H9 (cell line): ENCODE data around the gene SKIC2. TPM values are rescaled to one million over a fixed set of nuclear protein-coding genes. Genes with fewer than 3 reads are reported as not detected.

Experiments used
- DNase-seq: peaks from one replicate; pipeline ENCODE4 v3.0.0-alpha.2; 2017
- H2AFZ ChIP-seq: one replicate; pipeline ENCODE4 v1.6.1; 2013; ENCODE audit warnings: mild to moderate bottlenecking, low read length, control low read depth, moderate library complexity
- H2AK5ac ChIP-seq: 2 replicates; pipeline ENCODE4 v1.6.1; 2013; ENCODE audit warnings: low read length, control low read depth, mixed read lengths; ENCODE audit not compliant: insufficient read length
- H2BK120ac ChIP-seq: one replicate; pipeline ENCODE4 v1.6.1; 2013; ENCODE audit warnings: low read depth, mild to moderate bottlenecking, low read length, control low read depth, inconsistent platforms; ENCODE audit not compliant: poor library complexity, severe bottlenecking
- H2BK12ac ChIP-seq: 2 replicates; pipeline ENCODE4 v1.6.1; 2013; ENCODE audit warnings: low read length, control low read depth, mixed read lengths, low read depth; ENCODE audit not compliant: insufficient read length
- H2BK15ac ChIP-seq: 2 replicates; pipeline ENCODE4 v1.6.1; 2013; ENCODE audit warnings: low read depth, low read length, control low read depth
- H2BK20ac ChIP-seq: one replicate; pipeline ENCODE4 v1.6.1; 2013; ENCODE audit warnings: low read depth, mild to moderate bottlenecking, low read length, control low read depth, inconsistent platforms; ENCODE audit not compliant: poor library complexity, severe bottlenecking
- H2BK5ac ChIP-seq: 2 replicates; pipeline ENCODE4 v1.6.1; 2013; ENCODE audit warnings: low read length, control low read depth, mixed read lengths; ENCODE audit not compliant: insufficient read length
- H3K14ac ChIP-seq: 2 replicates; pipeline ENCODE4 v1.6.1; 2013; ENCODE audit warnings: low read length, control low read depth; ENCODE audit not compliant: insufficient read depth
- H3K18ac ChIP-seq: 2 replicates; pipeline ENCODE4 v1.6.1; 2013; ENCODE audit warnings: low read depth, mild to moderate bottlenecking, mixed read lengths, low read length, control low read depth; ENCODE audit not compliant: insufficient read length
- H3K23ac ChIP-seq: 2 replicates; pipeline ENCODE4 v1.6.1; 2013; ENCODE audit warnings: low read length, control low read depth, mixed read lengths, low read depth; ENCODE audit not compliant: insufficient read length
- H3K23me2 ChIP-seq: 2 replicates; pipeline ENCODE4 v1.6.1; 2013; ENCODE audit warnings: low read depth, mild to moderate bottlenecking, mixed read lengths, low read length, control low read depth; ENCODE audit not compliant: insufficient read length, poor library complexity, severe bottlenecking
- H3K27ac ChIP-seq: 2 replicates; pipeline ENCODE4 v1.5.1; 2013; ENCODE audit warnings: low read length, control low read depth, mixed read lengths, low read depth; ENCODE audit not compliant: insufficient read length
- H3K27me3 ChIP-seq: 2 replicates; pipeline ENCODE4 v1.6.1; 2013; ENCODE audit warnings: low read length, control low read depth, inconsistent platforms; ENCODE audit not compliant: insufficient read depth
- H3K4ac ChIP-seq: 2 replicates; pipeline ENCODE4 v1.6.1; 2013; ENCODE audit warnings: low read depth, mild to moderate bottlenecking, control low read depth, inconsistent platforms, low read length, moderate library complexity
- H3K4me1 ChIP-seq: 2 replicates; pipeline ENCODE4 v1.6.1; 2013; ENCODE audit warnings: low read length, control low read depth, inconsistent platforms; ENCODE audit not compliant: insufficient read depth
- H3K4me2 ChIP-seq: 2 replicates; pipeline ENCODE4 v1.6.1; 2013; ENCODE audit warnings: low read length, control low read depth, mixed read lengths; ENCODE audit not compliant: insufficient read length, insufficient read depth
- H3K56ac ChIP-seq: 2 replicates; pipeline ENCODE4 v1.6.1; 2013; ENCODE audit warnings: low read depth, mild to moderate bottlenecking, mixed read lengths, low read length, control low read depth; ENCODE audit not compliant: insufficient read length
- H3K79me1 ChIP-seq: 2 replicates; pipeline ENCODE4 v1.6.1; 2013; ENCODE audit warnings: low read depth, mild to moderate bottlenecking, moderate library complexity, low read length, control low read depth, inconsistent platforms; ENCODE audit not compliant: insufficient read depth, poor library complexity, severe bottlenecking
- H3K79me2 ChIP-seq: 2 replicates; pipeline ENCODE4 v1.6.1; 2013; ENCODE audit warnings: low read length, control low read depth, inconsistent platforms; ENCODE audit not compliant: insufficient read depth
- H3K9ac ChIP-seq: 2 replicates; pipeline ENCODE4 v1.6.1; 2013; ENCODE audit warnings: low read length, control low read depth, mixed read lengths; ENCODE audit not compliant: insufficient read length; ENCODE audit errors: extremely low read depth
- H3K9me3 ChIP-seq: one replicate; pipeline ENCODE4 v1.6.1; 2013; ENCODE audit warnings: low read depth, low read length, inconsistent platforms; ENCODE audit not compliant: control insufficient read depth
- H3T11ph ChIP-seq: one replicate; pipeline ENCODE4 v1.6.1; 2013; ENCODE audit warnings: mild to moderate bottlenecking, low read length, control low read depth, inconsistent platforms
- H4K20me1 ChIP-seq: one replicate; pipeline ENCODE4 v1.6.1; 2013; ENCODE audit not compliant: control insufficient read depth, insufficient read length, insufficient read depth
- H4K5ac ChIP-seq: 2 replicates; pipeline ENCODE4 v1.6.1; 2013; ENCODE audit warnings: low read depth, mild to moderate bottlenecking, mixed read lengths, low read length, control low read depth; ENCODE audit not compliant: insufficient read length
- H4K8ac ChIP-seq: replicated peaks from 2 replicates; pipeline ENCODE4 v1.6.1; 2013; ENCODE audit warnings: low read length, control low read depth, mixed read lengths, low read depth; ENCODE audit not compliant: insufficient read length
- H4K91ac ChIP-seq: 2 replicates; pipeline ENCODE4 v1.6.1; 2013; ENCODE audit warnings: low read depth, mild to moderate bottlenecking, moderate library complexity, mixed read lengths, low read length, control low read depth; ENCODE audit not compliant: insufficient read length
- H3K27ac Mint-ChIP-seq, 3 experiments: 2 replicates in 2 of 3; 3 replicates in 1 of 3; pipeline ENCODE4 v1.8.0; 2020 to 2021; ENCODE audit warnings: mixed read lengths in 3 of 3, mild to moderate bottlenecking in 1 of 3, moderate library complexity in 1 of 3
- H3K27me3 Mint-ChIP-seq: 2 replicates; pipeline ENCODE4 v1.8.0; 2021; ENCODE audit warnings: low read depth, mild to moderate bottlenecking, moderate library complexity, mixed read lengths
- H3K36me3 Mint-ChIP-seq, 3 experiments: 2 replicates in 2 of 3; 3 replicates in 1 of 3; pipeline ENCODE4 v1.8.0; 2020 to 2021; ENCODE audit warnings: low read depth in 3 of 3, mixed read lengths in 3 of 3; ENCODE audit not compliant: insufficient read depth in 1 of 3
- H3K4me1 Mint-ChIP-seq, 2 experiments: 2 replicates each; pipeline ENCODE4 v1.8.0; 2020; ENCODE audit warnings: mixed read lengths in 2 of 2
- H3K4me3 Mint-ChIP-seq, 2 experiments: 2 replicates in 1 of 2; 3 replicates in 1 of 2; pipeline ENCODE4 v1.8.0; 2020 to 2021; ENCODE audit warnings: mild to moderate bottlenecking in 2 of 2, mixed read lengths in 2 of 2, moderate library complexity in 1 of 2
- H3K9me3 Mint-ChIP-seq, 2 experiments: 2 replicates in 1 of 2; 3 replicates in 1 of 2; pipeline ENCODE4 v1.8.0; 2020; ENCODE audit warnings: mild to moderate bottlenecking in 2 of 2, mixed read lengths in 2 of 2, moderate library complexity in 1 of 2
- CTCF ChIP-seq: fragments of 200-600 bp; sonication (generic); conservative IDR thresholded peaks from 3 replicates; pipeline ENCODE4 v1.8.0; 2021; ENCODE audit warnings: antibody characterized with exemption, mild to moderate bottlenecking
- WGBS: extraction: QIAGEN DNeasy Blood & Tissue Kit; methylation state at CpG from one replicate; pipeline ENCODE4 v1.1.7; 2013; ENCODE audit warnings: missing lambda C conversion rate, low lambda C conversion rate, mixed read lengths; ENCODE audit not compliant: insufficient read length; ENCODE audit errors: extremely low coverage; 5-methylcytosine and 5-hydroxymethylcytosine counted together
- total RNA-seq: library from RNA; stranded (reverse); gene quantifications from 2 replicates; pipeline ENCODE4 v1.2.1, GENCODE V29; 2021

The SKIC2 gene
- total RNA-seq, 1 experiment from 2014 or later: 86.2 TPM

GRCh38 chr6:31915756-31916155, 43.2 kb upstream of the SKIC2 start:
- DNase-seq: no peak
- H2BK20ac ChIP-seq: no peak overlapping the region
- H3K18ac ChIP-seq: no peak overlapping the region
- no peaks in the 10 kb centered on the region for H3K9me3 Mint-ChIP-seq
- H2BK12ac ChIP-seq: no peak overlapping the region
- H3K36me3 Mint-ChIP-seq: no peaks in the 10 kb centered on the region
- H3K23me2 ChIP-seq: no peaks in the 10 kb centered on the region
- no peak overlapping the region for H4K91ac ChIP-seq
- H2BK15ac ChIP-seq: no peak overlapping the region
- no peak overlapping the region for H3K4ac ChIP-seq
- H3K27ac ChIP-seq: no peak overlapping the region
- H2AK5ac ChIP-seq: peak overlapping the region; percentile 71
- no peak overlapping the region for H3K23ac ChIP-seq
- no peaks in the 10 kb centered on the region for H3K79me1 ChIP-seq
- H3K4me2 ChIP-seq: no peak overlapping the region
- no peaks in the 10 kb centered on the region for H3K27me3 ChIP-seq
- TF ChIP-seq CTCF: no peak
- peaks cover 0 to 3% of the 10 kb centered on the region in 2 experiments; a peak in 1 of 4 replicates for H3K4me1 Mint-ChIP-seq
- no peak overlapping the region for H3K9ac ChIP-seq
- no peak overlapping the region for H2AFZ ChIP-seq
- H3K27ac Mint-ChIP-seq: no peak overlapping the region
- H4K5ac ChIP-seq: no peak overlapping the region
- no peak overlapping the region for H3K56ac ChIP-seq
- no peaks in the 10 kb centered on the region for H3K79me2 ChIP-seq
- H3K27me3 Mint-ChIP-seq: peaks cover 1% of the 10 kb centered on the region
- no peak overlapping the region for H3K14ac ChIP-seq
- no peaks in the 10 kb centered on the region for H3K9me3 ChIP-seq
- H3T11ph ChIP-seq: no peak overlapping the region
- H4K8ac ChIP-seq: no peak overlapping the region
- H3K4me3 Mint-ChIP-seq: no peak overlapping the region
- no peaks in the 10 kb centered on the region for H3K4me1 ChIP-seq
- no peak overlapping the region for H2BK120ac ChIP-seq
- no peak overlapping the region for H2BK5ac ChIP-seq
- WGBS: no CpG with 5 or more reads among the region's 6 CpGs
- H4K20me1 ChIP-seq: no peaks in the 10 kb centered on the region
